Activated T-helper 1 cell treated with Interleukin-2 at 50 U/mL for 16 hours (primary cell): ENCODE measurements around the gene AP3B1.
"Not testable (repeated sequence)": the region's sequence is repeated elsewhere in the genome, so short reads cannot be mapped to it uniquely, and the experiment has no call there.

Experiments used
- DNase-seq: peaks from one replicate; pipeline ENCODE4 v3.0.0-alpha.2; 2020; ENCODE audit warnings: low read depth

AP3B1 gene

DNA sequence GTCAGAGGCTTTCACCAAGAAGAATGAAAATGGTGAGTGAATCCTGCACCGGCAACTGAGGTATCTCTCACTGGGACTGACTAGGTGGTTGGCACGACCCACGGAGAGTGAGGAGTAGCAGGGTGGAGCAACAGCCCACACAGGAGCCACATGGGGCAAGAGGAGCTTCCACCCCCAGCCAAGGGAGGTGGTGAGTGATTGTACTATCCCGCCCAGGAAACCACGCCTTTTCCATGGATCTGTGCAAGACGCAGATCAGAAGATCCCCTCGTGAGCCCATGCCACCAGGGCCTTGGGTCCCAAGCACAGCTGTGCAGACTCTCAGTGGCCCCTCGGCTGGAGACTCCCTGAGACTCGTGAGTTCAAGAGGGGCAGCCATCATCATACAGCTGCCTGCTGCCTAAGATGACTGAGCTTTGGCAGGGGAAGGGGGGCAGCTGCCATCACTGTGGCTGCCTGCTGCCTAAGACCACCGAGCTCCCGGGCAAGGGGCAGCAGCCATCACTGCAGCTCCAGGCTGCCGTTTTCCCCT, 229.5 kb downstream of the AP3B1 start:
- DNase-seq = no peak

DNA sequence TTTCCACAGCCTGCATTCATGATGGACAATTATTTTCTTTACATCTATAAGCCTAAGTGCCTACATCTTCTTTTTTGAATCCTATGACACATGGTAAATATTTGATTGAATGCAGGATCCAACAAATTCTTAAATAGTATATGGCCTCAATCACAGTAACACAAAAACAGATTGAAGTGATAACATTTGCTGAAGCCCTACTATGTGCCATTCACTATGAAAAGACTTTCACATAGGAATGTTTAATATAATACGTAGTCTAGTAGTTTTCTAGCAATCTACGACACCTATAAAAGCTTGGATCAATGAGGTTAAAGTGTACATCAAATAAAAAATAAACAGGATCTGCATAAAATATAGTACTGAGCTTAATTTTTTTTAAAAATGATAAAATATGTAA, 231.0 kb downstream of the AP3B1 start:
- no peak for DNase-seq

DNA sequence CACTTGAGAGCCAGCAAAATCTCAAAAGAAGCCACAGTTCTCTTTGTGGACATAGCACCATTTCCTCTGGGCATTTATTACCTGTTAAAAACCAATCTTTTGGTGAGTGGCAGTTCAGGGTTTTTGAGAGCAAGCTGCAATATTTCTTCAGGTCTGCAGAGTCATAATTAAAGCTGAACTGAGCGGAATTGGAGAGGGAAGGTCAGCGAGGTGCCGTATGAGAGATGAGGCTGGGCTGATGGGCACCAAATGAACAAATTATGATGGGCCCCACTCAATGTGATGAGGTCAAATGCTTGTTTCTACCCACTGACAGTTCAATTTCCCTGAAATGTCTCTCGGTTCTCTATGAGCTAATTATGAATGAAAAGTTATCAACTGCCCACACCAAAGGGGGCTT, 231.9 kb downstream of the AP3B1 start:
- DNase-seq = no peak

DNA sequence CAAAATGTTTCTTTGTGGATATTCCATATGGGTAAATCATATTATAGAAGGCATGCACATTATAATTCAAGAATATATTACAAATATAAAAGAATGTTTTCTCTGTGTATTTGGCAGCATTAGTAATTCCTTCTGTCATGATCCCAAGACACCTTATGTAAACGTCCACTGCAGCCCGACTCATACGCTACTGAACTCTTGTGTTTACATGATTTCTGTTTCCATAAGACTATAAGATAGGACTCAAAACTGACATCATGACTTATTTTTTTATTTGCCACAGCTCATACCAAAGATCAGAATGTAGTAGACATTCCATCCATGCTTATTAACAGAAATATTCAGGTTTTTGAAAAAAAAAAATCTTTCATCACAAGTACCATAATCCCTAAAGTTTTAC, 234.1 kb downstream of the AP3B1 start:
- no peak for DNase-seq

DNA sequence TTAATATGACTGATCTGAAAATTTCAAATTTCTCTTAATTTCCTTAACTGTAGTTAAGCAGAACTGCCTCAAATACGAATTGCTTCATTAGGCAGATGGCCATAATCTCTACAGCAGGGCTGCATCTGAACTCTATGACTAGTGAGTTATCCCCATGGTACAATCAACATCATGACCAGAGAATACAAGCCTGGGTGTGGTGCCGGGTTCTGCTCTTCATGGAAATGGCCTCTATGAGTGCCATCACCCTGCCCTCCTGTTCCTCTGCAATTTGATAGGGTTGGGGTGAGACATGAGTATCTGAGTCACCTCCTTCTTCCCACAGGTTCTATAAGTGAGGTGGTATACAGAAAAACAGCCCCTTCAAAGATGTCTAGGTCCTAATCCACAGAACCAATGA, 235.9 kb downstream of the AP3B1 start:
- no peak for DNase-seq

DNA sequence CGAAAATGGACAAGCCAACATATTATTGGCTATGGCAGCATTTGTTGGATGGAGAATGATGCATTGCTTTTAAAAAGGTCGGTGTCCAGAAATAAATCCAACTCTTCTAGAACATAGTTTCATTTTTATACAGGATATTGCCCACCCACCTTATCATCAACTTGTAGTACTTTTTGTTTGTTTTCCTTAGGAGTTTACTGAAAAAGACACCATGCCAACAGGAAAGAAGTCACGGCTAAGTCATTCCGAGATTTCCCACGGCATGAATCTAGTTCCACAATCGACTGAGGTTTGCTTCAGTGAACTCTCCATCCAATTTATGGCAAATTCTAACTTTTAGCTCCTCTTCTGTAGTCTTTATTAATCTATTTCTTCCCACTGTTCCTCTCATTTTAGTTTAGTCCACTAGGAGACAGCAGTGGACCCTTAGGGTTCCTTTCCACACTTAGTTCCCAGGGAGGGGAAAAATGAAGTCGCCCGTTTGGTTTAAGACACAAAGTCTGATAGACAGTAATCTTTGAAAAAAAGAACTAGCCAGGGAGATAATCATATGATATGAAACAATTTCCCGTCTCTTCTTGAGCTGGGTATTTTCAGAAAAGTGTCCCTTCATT, 237.5 kb downstream of the AP3B1 start:
- DNase-seq = no peak

DNA sequence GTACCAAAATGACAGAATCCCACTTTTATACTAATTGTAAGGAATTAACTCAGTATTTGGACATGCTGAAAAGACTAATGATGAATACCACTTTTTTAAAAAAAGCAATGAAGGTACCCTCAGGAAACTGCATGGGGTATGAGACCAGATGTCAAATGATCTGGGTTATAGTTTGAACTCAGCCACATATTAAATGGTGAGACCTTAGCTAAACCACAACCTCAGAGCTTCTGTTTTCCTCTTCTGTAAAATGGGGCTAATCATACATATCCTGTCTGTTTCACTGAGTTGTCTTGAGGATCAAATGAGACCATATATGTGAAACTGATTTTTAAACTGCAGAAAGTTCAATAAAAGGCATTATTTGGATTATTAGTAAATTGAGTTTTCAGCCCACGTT, 238.4 kb downstream of the AP3B1 start:
- DNase-seq = no peak

DNA sequence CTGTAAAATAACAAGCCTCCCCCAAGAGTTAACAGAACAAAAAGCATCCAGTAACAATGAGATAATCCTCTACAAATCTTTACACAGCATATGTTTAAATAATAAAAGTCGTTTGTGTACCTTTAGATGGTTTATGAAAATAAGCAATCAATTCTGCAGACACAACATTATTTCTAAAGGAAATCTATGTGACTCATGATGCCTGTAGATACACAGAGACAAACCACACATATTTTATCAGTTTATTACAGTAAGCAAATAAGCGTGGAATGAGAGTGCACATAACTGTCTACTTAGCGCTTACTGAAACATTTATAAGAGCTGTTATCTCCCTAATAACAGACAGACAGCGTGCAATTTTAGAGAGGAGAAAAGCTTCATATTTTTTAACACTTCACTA, 243.6 kb downstream of the AP3B1 start:
- DNase-seq = no peak

DNA sequence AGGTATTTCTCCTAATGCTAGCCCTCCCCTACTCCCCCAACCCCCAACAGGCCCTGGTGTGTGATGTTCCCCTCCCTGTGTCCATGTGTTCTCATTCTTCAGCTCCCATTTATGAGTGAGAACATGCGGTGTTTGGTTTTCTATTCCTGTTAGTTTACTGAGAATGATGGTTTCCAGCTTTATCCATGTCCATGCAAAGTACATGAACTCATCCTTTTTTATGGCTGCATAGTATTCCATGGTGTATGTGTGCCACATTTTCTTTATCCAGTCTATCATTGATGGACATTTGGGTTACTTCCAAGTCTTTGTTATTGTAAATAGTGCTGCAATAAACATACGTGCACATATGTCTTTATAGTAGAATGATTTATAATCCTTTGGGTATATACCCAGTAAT, 247.7 kb downstream of the AP3B1 start:
- not testable (repeated sequence) for DNase-seq

DNA sequence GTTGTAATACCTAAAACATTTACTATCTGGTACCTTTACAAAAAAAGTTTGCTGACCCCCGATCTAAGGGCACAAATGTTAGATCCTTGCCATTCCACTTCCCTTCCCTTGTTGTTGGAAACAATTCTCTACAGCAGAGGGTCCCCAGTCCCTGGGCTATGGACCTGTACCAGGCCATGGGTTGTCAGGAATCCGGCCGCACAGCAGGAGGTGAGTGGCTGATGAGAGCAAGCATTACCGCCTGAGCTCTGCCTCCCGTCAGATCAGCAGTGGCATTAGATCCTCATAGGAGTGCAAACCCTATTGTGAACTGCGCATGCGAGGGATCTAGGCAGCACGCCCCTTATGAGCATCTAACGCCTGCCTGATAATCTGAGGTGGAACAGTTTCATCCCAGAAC, 248.5 kb downstream of the AP3B1 start:
- DNase-seq = no peak

DNA sequence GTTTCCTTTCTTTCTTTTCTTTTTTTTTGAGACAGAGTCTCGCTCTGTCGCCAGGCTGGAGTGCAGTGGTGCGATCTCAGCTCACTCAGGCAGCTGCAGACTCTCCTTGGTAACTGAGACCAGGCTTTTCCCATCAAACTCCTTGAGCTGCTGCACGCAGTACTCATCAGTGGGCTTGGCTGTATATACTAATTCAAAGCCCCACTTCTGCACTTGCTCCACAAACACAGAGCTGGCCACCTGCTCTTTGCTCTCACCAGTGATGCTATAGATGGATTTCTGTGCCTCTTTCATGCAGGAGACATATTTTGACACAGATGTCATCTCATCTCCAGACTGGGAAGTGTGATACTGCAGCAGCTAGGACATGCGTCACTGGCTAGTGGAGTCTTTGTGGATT, 252.7 kb downstream of the AP3B1 start:
- no peak for DNase-seq

DNA sequence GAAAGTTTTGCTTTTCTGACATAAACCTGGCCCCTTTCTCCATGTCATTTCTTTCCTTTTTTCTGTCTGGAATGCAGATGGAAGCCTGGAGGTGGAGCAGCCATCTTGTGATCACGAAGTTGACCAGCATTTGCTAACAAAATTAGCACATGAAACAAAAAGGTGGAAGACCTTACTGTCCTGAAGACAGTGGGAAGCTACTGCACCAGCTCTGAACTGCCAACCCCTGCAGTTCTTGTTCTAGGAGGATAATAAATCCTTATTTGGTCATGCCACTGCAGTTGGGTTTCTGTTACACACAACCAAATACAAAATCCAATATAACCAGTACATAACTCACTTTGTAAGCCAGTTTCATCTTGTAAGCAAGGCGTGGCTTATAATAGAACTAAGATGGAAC, 269.0 kb downstream of the AP3B1 start:
- no peak for DNase-seq

DNA sequence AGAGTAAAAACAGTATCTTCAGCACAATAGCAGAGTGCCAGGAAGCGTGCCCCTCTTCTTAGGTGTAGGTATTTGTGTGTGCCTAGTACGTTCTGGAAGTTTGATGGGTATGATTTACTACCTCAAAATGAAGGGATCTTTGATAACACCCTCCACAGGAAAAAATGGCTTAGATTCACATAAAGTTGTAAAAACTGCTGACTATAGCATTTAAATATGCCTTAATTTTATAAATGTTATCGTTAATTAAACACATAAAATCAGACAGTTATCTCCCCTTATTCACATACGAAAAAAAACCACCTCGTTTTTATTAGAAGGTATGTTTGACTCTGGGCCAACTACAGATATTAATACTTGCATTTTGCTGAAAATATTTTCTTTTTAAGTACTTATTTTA, 274.8 kb downstream of the AP3B1 start:
- DNase-seq = no peak

DNA sequence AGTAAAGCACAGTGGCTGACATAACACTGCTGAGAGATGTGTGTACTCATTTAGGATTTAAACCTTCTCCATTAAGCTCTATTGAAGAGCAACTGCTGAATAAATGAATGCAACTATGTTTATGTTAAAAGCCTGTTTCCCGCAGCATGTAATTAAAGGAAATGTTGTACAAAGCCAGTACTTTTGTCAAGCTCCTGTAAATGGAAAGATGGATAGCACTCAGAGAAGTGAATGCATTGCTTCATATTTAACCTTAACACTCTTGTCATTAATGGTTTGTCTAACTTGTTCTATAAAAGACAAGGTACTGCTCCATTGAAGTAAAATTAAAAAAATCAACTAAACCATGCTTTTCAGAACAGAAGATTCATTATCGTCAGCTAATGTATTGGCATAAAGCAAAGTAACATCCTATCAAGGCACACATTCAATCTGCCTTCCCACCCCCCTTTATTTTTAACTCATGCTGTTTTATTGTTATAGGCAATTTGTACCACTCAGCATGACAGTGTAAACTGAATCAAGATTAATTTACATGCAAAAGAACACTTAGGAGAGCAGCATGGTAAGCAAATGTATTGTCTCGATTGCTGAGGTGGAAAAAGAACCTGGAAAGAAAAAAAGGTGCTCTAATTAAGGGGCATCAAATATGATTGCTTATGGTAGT, 277.5 kb downstream of the AP3B1 start:
- DNase-seq = no peak

DNA sequence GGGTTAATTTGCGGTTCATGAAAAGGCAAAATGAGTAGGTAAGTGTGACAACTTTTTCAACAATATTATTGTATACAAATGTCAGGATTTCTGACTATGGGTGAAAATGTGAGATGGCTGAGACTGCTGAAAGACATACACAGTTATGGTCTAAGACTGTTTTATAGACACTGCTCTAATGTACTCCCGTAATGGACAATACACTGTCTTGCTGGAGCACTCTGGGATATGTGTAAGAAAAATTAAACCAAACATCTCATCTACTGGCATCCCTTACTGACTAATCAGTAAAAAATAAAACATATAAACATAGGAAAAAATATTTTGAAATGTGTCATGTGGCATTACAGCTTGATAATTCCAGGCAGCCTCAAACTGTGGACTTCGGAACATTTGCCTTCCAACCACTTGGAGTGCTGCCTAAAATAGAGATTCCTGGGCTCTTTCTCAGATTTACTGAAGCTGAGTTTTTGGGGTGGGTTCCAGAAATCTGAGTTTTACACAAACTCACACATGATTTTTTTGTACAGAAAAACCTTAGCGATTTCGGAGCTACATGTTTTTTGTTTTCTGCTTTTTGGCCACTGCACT, 284.5 kb downstream of the AP3B1 start:
- DNase-seq = no peak

DNA sequence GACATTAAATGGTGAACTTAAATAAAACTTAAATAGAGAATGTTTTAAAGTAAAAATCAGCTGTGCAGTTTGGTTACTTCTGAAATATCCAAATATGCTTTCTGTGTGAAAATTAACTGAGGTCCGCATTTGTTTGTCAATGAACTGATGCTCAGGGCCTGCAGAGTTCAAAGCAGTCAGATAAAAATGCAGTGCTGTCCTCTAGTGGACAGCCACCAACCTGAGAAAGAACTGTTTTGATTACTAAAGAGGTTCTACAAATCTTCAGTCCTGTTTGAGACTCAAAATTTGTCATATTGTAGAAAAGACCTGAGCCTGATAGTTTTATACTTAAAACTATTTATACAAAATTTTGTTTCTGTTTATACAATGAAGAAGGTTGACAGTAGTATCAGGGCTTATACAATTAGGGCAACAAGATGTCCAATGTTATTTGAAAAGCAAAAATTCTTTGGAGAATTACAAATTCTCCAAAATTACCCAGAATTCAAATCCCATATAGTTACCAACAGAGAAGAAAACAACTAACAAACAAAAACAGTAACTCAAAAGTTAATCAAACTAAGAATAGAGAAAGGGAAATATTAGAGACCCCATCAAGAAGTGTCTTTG, 286.0 kb downstream of the AP3B1 start:
- no peak for DNase-seq

DNA sequence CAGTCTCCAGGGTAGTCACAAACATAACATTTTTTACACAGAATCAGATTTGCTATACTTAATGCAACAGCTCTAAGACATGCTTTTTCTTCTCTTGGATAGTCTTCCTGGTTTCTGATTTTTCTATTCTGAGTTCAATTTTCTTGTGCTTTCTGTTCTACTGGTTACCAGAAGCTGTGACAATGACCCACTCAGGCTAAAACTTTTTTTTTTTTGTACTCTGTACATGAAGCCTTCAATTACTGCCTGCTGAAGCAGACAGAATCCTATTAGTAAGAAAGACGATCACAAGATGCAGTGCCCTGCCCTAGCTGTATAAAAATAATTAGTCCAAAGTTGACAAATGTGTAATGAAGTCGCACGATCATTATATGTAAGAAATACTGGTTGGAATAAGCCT, 287.3 kb downstream of the AP3B1 start:
- no peak for DNase-seq

DNA sequence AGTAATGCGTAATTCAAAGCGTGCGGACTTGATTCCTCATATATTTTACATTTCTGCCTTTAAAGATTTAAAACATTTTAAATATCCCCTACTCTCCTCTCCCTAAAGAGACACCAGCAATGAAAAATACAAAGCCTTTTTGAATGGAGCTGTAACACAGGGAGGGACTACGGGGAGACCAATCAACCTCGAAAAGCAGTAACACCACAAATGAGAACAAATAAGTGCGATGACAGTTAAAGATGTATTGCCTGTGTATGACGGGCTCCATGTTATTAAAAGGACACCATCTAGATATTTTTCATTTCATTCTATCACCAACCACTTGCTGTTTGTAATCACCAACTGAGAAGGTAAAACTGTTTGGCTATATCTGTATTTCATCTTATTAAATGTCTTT, 288.0 kb downstream of the AP3B1 start:
- no peak for DNase-seq

DNA sequence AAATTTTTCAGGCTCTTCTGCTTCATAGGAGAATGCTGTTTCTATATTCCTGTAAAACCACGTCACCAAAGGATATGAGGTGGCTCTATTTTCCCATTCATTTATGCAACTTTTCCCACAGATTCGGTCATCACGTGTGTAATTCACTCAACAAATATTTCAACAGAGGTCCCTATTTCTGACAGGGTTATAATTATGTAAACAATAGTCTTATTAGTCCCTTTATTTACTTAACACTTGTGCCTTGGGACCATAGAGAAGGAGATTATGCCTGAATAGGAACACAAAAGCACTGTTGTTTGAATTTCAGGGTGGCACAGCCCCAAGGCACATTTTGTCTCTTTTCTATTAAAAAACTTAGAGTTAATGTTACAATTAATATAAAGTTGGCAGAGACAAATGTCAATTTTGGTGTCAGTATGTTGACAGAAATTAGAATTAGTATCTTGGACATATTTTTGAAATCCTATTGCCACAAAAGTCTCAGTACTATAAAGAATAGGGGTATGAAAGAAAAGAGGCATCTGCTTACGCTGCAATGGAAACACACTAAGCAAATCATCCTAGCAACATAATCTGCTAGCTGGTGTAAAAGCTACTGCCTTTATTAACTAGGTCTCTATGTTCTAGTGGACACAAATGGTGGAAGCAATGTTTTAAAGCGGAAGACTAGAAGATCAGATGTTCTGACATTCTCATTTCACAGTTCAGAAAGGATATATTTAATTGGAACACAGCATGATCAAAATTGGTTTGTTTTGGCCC, 289.3 kb downstream of the AP3B1 start:
- DNase-seq = no peak

DNA sequence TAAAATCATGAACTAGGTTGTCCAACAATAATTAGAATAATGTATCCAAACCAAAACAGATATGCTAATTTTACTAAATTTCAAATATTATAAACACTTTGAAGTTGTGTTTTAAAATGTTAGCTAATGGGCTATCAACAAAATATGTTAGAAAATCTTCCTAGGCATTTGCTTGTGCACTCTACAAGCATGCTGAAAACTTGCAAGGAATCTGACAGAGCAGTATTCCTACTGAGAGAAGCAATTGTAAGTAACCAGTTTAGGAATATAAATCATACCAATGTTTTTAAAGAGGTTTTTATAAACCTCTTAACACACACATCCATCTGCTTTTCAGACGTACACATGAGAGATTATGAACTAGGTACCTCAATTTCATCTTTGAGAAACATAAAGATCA, 289.9 kb downstream of the AP3B1 start:
- no peak for DNase-seq

DNA sequence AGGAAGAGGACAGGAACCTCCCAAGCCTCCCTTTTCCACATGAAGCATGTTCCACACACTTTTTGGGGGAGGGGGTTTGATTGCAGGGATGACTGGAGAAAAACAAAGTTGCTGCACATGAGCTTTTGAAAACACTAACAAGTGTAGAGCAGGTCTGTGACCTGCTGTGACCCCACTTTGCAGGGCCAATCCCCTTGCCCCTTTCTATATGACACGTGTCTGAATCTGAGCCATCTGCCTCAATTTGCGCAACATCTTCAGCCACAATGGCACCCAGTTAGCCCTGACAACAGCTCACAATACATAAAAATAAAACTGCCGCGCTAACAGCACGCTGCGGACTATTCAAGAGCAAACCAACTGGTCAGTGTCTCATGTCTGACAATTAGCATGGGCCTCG, 290.6 kb downstream of the AP3B1 start:
- no peak for DNase-seq

DNA sequence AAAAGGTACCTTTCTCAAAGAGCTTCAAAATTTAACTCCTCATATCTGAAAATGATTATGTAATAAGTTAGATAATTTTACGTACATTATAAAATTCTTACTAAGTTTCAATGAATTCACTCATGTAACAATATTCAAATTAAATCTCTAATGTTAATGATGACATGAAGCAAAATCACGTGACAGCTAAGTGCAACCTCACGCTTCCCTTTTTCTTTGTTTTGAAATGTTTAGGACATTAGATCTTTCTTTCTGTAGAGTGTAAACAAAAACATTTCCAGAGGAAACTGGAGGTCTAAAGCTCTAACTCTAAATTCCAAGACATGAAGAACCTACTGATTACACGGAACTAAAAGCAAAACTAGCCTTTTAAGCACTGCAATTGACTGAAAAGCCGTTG, 291.0 kb downstream of the AP3B1 start:
- DNase-seq = no peak

DNA sequence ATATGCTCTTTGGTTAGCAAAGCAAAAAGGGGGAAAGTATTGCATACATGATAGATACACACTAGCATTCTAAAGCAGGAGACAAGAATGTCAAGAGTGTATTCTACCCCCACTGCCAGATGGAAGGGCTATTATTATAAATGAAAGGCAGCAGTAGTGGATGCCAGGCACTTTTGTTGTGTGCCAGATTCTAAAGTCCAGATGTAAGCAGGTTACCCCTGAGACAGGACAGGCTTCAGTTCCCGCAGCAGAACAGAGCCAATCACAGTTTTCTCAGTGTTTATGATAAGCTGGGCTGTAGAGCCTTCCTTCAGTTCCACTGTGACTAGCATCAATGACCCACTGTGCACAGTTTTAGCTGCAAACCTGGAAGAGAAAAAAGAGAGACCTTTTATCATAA, 291.8 kb downstream of the AP3B1 start:
- no peak for DNase-seq
